ENCODE results near the gene HOXA2.

The HOXA2 gene

DNA sequence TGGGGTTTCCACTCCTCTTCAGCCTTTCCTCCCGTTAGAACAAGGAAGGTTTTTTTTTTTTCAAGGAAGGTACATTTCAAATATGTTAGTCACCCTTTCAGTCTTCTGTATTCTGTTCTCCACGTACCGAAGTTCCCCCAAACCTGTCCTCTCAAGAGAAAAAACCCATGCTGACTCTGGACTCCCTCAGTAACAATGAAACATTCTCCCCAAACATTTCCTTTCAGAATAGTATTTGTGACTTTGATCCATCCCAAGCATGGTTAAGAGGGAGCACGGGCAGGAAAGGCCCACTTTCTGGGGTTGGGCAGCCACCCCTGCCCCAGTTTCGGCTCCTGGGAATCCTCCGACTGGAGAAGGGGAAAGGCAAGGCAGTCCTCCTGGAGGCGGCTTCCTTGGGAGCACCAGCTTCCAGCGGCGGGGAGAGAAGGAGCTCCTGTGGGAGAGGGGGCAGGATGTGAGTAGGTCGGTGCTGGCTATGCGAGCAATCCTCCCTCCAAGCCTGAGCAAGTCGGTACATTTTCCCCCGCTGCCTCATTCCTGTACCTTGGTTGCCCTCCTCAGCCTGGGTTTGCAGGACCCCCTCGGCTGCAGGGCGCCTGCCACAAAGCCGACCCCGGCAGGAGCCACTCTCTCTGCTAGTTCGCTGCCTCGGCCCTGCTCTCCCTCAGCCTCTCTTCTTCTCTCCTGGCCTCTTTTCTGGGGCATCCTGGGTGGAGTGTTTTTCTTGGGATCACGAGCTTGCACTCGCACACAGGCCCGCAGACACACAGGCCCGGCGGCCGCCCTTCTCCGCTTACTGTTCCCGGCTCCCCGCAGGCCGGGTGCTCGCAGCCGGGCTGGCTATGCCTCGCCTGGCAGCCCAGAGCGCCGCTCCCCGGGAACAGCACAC, 4.6 kb downstream of the HOXA2 start:
- DNase-seq = no peak

GRCh38 chr7:27096768-27097514, 5.5 kb downstream of the HOXA2 start:
- no peak for DNase-seq

GRCh38 chr7:27095897-27096767, 6.4 kb downstream of the HOXA2 start, which contains the start of gene HOXA1:
TSS of gene HOXA1 (minus strand) at chr7:27096000. CDS start at chr7:27095912, 88 bp downstream.
- DNase-seq = peak; percentile 54

DNA sequence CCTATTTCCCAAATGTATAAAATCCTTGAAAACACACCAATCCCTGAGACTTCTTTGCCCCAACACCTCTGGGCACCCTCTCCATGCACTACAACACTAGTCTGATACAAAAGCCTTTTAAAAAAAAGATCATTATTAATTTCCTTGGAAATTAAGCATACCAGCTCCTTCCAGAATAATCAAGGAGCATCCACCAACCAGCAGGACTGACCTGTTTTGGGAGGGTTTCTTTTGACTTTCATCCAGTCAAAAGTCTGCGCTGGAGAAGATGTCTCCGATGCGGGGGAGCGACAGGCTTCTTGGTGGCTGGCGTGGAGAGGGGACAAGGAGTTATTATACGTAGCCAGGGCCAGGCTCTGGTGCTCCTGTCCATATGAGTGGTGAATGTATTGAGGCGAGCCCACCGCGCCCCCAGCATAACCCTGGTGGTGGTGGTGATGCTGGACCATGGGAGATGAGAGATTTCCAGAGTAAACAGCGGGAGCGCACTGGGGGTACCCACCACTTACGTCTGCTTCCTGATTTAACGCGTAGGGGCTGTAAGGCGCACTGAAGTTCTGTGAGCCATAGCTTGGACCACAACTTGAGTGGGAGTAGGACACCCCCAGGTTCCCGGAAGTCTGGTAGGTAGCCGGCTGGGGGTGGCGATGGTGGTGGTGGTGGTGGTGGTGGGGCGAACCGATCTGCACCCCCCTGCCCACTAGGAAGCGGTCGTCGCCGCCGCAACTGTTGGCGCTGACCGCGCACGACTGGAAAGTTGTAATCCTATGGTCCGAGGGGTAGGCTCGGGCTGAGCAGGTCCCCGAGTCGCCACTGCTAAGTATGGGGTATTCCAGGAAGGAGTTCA, 7.2 kb downstream of the HOXA2 start:
- no peak for DNase-seq

DNA sequence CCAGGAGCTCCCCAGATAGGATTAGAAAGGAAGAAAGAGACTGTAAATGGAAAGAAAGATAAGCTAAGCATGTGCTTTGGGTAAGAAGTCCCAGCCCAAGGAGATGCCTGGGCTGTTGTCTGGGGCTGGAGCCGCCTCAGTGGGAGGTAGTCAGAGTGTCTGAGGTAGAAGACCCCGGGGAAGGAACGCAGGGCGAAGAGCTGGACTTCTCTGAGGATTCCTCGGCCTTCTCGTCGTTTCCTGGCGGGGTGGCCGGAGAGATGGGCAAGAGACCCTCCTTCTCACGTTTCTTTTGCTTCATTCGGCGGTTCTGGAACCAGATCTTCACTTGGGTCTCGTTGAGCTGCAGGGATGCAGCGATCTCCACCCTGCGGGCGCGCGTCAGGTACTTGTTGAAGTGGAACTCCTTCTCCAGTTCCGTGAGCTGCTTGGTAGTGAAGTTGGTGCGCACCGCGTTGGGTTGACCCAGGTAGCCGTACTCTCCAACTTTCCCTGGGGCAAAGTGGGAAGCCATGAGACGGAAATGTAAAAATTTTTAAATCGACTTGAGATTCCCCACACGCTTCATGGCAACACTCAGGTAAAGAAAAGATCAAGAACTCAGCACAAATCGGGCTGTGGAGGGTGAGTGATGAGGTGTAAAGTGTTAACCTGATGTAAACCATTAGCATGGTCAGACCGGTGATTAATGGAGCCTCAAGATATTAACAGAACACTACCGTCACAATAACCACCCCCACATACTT, 8.0 kb downstream of the HOXA2 start:
- no peak for DNase-seq

GRCh38 chr7:27093184-27093895, 9.1 kb downstream of the HOXA2 start:
- no peak for DNase-seq

DNA sequence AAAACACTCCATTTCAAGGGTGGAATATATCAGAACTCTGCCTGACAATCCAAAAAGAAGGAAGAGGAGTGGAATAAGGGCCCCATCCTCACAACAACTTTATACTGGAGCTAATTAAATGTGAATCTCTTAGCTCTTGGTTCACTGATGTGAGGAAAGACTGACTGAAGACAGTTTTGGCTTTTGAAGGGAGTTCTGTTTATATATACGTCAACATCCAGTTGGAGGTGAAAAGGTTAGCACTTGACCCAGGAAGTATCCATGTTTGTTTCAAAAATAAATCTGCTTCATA, 9.7 kb downstream of the HOXA2 start:
- DNase-seq = no peak

DNA sequence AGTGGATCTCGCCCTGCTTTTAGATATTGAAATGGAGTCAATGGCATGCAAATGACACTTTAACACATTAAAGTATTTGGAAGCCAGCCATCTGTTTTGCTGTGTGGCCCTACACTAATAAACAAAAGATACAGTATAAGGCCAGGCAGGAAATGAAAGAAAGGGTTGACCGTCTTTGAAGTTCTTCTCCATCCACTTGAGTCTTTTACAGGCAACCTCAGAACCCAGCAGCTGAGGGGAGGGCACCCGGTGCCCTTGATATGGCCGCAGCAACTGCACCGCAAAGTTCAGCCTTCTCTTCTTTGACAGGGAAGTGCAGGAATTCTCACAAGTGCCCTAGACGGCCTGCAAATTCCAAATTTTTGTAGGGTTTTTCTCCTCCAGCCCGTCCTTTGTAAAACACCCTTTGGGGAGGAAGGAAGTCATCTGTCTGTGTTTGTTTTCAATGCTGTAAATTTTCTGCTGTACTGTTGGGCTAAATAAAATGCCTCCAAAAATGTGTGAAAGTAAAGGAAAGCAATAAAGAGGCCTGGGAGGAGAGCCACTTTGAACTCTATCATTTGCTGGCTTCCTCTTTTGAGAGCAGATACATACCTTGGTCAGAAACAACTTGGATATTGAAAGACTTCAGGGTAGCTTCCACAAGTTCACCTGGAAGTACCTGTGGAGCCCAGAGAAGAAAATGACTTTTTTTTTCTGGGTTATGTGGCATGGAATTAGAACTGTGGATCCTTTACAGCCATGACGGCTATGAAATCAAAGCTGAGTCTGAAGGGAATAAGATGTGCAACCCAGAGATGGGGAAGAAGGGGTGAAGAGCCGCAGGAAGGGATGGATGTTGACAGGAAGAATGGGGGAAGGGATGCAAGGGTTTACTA, 10.3 kb downstream of the HOXA2 start:
- DNase-seq = no peak

GRCh38 chr7:27091105-27091504, 11.4 kb downstream of the HOXA2 start:
- no peak for DNase-seq

DNA sequence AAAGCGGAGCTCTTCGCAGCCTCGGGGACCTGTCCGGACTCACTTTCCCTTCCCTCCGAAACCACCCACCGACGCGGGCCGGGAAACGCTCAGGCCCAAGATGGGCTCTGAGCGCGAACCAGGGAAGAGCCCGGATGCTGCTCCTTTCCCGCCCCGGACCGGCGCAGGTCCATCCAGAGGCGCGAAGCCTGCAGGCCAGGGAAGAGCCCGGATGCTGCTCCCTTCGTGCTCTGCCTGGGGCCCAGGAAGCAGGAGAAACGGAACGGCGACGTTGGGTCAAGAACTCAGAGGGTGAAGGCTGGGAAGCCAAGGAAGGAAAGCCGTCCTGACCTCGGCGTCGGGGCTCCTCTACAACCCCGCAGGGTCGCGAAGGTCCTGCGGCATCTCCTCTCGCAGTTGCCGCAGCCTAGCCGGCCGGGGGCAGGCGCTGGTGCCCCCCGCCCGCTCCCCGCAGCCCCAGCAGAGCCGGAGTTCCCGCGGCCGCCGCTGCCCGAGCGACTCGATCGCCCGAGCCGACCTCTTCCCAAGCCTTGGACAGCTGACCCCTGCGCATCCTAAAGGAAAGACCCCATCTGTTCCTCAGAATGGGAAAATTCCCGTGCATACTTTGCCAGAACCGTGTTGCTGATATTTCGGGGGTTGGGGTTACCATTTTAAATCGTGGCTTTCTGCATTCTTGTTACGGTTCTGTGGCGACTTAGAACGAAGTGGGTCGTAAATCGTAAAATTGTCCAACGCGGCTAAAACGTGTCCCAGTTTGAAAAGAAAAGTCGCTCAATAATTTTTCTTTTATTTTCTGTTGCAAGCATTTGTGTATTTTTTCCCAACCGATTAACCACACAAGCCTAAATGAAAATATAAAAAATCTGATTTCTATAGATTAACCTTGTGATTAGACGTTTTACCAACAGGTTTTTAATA, 14.2 kb downstream of the HOXA2 start:
- DNase-seq = no peak

DNA sequence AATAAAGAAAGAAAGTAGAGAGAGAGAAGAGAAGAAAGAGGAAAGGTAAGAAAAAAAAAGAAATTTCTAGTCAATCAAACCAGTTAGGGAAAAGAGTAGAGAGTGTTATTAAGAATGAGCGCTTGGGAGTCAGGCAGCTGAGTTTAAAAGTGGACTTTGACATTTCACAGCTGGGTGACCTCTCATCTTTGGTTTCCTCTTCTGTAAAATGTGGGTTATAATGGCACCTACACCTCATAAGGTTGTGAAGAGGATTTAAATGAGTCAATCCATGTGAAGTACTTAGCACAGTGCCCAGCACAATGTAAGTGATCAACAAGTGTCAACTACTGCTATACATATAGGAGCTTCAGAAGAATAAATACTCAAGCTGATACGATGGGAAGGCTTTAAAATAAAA, 18.8 kb downstream of the HOXA2 start:
- no peak for DNase-seq

GRCh38 chr7:27082171-27082570, 20.3 kb downstream of the HOXA2 start:
- DNase-seq = no peak

- no peak for DNase-seq
These were observed 21.5 kb downstream of the HOXA2 start for GRCh38 chr7:27080844-27081436.

- no peak for DNase-seq
These were observed 23.1 kb downstream of the HOXA2 start for GRCh38 chr7:27079234-27079975.

DNA sequence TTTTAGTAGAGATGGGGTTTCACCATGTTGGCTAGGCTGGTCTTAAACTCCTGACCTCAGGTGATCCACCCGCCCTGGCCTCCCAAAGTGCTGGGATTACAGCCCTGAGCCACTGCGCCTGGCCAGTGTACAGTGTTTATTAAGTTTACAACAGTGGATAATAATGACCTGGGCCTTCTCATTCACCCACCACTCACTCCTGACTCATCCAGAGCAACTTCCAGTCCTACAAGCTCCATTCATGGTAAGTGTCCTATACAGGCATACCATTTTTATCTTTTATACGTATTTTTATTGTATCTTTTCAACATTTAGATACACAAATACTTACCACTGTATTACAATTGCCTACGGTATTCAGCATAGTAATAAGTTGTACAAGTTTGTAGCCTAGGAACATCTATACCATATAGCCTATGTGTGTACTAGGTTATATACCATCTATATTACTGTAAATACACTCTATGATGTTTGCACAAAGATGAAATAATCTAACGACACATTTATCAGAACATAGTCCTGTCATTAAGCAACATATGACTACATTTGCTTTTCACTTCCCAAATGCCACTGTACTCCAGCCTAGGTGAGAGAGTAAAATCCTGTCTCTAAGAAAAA, 23.8 kb downstream of the HOXA2 start:
- DNase-seq = no peak

DNA sequence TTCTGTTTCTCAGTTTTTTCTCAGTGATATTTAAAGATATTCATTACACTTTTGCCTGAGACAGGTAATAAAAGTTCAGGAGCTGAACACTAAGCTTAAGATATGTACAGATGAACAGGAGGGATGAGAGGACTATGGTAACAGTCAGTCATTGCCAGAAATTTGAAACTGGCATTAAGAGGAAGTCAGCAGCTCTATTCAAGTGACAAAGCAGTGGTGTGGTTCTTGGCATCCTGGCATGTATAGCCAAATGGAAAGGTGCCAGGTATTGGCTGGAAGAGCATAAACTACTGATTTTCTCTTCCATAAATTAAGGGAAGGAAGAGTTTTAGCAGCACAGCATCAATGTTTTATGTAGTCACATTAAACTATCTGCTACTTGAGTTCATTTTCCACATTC, 29.4 kb downstream of the HOXA2 start:
- DNase-seq = no peak

All from activated CD4-positive, alpha-beta T cell treated with anti-CD3 and anti-CD28 coated beads for 1 hour (primary cell).